ENCODE results near the gene DEFB114.

DNA sequence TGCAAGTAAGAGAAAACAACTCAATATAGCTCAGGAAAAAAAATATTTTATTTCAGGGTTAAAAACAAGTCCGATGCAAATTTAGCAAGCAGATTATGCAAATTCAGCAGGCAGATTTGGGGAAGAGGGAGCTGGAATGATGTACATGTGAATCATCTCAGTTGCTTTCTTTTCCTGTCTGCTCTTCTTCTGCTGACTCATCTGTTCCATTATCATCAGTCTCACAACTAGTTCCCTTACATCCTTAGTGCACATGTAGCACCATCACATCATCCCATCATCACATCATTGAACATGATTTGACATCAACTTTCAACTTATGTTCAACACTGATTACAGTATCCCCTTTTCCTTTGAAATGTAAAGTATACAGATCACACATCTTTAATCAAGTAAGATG, 16.9 kb upstream of the DEFB114 start:
- no peak for TF ChIP-seq YY1 (IDR thresholded peaks at IDR 0.05; ENCODE audit: insufficient read depth, insufficient read length)
- no peak for TF ChIP-seq ZNF274 (IDR thresholded peaks at IDR 0.05; ENCODE audit: low read depth, low read length)
